Right lung (tissue), 5 donors: Measurements from ENCODE around the gene ARAP1. TPM values are rescaled to one million over a fixed set of nuclear protein-coding genes. Genes with fewer than 3 reads are reported as not detected.

Experiments
- DNase-seq, 2 donors: peaks; one replicate each; pipeline ENCODE4 v3.0.0-alpha.2; 2013
- polyA plus RNA-seq, 5 donors: library from polyadenylated mRNA; unstranded; fragments of 120-200 nt; gene quantifications; one replicate each; pipeline versions ENCODE4 v1.2.1 to v1.2.3, GENCODE V29; 2013; ENCODE audit warnings: inconsistent platforms in 1 of 5, low replicate concordance in 1 of 5; ENCODE audit not compliant: insufficient read length in 5 of 5, insufficient read depth in 1 of 5

ARAP1 gene
- polyA plus RNA-seq, 5 donors = 66.9 to 107 (median 89.0) TPM

DNA sequence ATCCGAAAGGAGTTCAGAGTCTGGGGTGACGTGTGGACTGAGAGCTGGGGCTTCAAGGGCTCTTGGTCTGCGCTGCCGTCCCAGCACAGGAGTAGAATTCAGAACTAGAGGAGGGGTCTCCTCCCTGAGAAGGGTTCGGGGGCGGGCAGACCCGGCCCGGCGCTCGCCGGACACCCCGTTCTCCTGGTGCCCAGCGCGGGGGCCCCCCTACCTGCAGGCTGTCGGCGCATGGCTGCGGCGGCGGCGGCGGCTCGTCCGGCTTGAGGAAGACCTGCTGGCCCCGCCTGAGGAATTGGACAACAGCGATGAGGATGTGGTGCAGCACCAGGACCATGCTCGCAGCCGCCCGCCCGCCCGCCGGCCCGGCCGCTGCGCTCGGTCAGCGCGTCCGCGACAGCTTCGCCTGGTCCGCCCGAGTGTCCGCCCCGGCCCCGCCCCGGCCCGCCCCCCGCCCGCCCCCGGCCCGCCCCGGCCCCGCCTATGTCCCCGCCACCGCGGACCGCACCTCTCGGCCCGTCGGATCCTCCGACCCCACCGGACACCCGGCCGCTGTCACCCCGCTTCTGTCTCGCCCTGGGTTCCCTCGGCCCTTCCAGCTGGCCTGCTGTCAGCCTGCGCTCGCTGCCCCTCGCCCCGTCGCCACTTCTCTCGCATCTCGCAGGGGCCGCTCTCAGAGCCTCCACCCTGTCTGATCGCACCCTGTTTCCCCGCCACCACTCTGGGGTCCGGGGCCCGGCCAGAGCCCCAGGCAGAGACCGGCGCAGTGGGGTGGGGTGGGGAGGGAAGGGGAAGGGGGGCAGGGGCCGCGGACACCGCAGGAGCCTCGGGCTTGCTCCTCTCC is 109.9 kb downstream of the ARAP1 start:
- DNase-seq = no peak

DNA sequence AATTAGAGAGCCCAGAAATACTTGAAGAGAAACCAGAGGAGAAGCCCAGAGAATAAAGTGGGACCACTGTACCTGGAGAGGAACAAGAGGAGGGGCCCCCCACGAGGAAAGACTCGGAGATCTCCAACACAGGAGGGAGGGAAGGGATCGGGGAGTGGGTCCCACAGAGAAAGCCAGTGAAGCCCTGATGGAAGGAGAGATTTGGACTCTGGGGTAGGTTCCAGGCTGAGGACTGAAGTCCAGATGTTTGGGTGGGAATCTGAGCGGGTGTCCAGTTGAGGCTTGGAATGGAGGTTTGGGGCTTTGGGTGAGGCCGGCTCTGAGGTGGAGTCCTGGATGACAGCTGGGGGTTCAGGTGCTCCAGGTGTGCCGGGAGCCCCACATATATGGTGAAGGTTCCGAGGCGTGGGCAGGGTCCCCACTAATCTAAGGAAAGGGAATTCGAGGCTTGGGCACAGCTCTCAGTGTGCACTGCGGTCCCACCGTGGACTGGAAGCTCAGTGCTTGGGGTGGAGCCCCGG is 110.6 kb downstream of the ARAP1 start:
- DNase-seq = no peak

DNA sequence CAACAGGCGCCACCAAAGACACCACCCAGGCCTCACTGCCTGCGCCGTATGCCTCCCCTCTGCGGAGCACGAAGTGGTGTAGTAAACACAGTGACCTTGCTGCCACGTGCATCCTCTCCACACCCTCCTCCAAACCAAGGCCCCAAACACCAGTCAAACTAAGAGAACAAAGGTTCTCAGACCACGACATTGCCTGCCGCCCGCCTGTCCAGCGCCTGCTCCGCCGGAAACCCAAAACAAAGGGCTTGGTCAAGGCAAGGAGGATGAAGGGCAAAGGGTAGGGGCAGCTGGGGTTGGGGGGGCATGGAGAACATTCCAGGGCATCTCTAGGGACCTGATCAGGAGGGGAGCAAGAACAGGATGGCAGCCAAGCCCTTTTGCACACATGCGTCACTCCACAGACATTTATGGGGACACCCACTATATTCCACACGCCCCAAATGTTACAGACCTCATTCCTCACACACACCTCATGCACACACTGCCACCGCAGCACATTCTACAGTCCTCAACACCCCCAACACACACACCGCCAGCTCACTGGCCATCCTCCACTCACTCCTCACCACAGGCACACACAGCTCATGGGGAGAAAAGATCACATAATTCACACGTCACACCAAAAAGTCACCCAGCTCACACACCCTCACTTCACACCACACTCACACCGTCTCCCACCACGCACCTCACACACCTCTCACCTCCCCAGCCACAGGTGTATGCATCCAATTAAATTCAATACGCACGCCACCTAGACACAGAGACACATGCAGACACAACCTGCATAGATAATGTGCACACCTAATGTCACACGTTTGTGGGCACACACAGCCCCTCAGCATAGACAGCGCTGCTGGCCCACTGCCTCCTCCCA is 112.5 kb downstream of the ARAP1 start:
- no peak for DNase-seq

DNA sequence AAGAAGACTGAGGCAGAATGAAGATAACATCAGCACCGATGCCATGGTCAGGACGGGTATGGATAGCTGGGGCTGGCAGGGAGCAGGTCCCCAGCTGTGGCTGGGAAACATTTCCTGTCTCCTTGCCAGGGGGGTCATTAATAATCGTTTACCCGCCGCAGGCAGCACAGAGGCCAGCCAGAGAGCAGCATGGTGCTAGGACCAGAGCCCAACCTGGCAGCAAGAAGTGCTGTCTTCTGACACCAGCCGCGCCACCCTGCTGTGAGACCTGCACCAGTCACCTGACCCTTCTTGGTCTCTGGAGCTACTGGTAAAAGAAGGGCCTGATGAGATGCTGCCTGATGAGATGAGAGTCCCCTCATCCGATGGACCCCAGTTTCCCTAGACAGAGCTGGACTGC is 114.3 kb downstream of the ARAP1 start:
- no peak for DNase-seq

DNA sequence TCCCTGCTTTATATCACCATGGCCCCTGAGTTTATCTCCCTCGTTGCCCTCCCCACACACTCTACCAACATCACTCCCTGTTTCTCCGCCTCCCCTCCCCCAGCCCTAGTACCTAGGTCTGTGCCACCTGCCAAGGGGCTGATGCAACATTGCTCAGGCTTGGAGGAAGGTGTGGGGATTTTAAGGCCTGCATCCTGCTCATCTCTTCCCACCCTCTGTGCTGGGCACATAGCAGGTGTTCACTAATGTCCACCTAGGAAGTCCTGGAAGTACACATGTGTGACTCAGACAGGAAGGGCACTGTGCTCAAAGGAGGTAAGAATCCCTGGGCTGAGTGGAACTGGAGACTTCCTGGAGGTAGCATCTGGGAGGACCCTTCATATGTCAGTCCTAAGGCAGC is 115.0 kb downstream of the ARAP1 start:
- no peak for DNase-seq

DNA sequence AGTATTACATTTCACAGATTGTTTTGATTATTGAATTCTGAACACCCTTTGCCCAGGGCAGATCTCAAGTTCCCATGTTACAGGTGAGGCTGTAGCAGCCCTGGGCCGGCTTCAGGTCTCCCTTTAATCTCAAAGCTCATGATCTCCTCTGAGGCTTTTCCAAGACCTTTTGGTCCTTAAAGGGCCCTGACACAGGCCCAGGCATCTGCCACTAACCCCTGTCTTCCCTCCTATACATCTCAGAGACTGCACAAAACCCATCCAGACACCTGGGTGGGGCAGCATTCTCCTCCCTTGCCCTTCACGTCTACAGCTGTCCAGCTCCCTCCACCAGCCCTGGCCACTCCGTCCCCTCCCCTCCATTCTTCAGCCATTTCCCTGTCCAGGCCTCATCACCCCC is 115.8 kb downstream of the ARAP1 start:
- no peak for DNase-seq

DNA sequence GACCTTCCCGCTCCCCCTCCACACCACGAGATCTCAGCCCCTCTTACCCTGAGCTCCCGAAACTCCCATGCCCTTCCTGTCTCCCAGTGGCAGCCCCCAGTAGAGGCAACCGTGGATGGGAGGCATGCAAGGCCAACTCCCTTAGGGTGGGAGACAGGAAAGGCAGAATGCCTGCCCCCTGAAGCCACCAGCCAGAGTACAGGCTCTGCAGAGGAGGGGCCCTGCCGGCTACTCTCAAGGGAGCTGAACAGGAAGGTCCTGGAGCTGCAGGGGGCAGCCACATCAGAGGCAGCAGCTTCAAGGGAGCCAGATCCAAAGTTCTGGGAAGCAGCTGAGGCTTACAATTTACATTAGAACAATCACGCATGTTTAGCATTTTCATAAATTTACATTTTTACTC is 116.3 kb downstream of the ARAP1 start:
- DNase-seq = no peak

DNA sequence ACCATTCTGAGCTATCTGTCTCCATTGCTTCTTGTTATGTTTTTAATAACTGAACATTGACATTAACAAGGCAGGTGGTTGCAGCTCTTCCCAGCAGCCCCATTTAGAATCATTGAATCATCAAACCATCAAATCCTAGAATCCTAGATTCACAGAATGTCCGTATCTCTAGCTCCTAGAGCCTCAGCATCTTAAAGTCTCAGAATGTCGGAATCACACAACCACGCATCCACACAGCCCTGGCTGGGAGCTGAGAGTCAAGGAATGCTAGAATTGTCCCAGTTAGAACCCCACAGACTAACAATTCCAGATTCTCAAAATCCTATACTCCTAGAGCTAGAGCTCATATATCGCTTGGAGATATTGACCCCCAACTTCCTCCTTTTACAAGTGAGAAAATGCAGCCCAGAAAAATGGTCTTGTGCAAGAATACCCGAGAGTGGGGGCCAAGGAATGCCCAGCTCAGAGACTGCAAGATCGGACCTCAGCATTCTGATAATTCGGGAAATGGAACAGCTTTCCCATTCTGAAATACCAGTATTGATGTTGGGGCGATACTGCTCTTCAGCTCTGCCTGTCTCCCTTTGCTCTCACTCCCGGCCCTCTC is 116.8 kb downstream of the ARAP1 start:
- no peak for DNase-seq

Other genes with a start within 250 kb of the ARAP1 start
- 10 to 100 TPM in 2 of 5 donors, 1 to 10 TPM in 3; 7.7 to 14.9 (median 9.5) TPM for gene PDE2A, start 78.0 kb downstream of the ARAP1 start, polyA plus RNA-seq
- gene STARD10, start 41.6 kb upstream of the ARAP1 start, polyA plus RNA-seq = 100 to 1,000 TPM in 3 of 5 donors, 10 to 100 TPM in 2; 95.7 to 143 (median 102) TPM
- gene ATG16L2, start 62.0 kb upstream of the ARAP1 start, polyA plus RNA-seq = 10 to 100 TPM; 36.9 to 52.1 (median 43.3) TPM